Measurements from ENCODE around the gene PAX8. TPM values are rescaled to one million over a fixed set of nuclear protein-coding genes. Genes with fewer than 3 reads are reported as not detected.

Gene PAX8
- total RNA-seq, 1 experiment from 2014 or later, result 2.3 TPM

DNA sequence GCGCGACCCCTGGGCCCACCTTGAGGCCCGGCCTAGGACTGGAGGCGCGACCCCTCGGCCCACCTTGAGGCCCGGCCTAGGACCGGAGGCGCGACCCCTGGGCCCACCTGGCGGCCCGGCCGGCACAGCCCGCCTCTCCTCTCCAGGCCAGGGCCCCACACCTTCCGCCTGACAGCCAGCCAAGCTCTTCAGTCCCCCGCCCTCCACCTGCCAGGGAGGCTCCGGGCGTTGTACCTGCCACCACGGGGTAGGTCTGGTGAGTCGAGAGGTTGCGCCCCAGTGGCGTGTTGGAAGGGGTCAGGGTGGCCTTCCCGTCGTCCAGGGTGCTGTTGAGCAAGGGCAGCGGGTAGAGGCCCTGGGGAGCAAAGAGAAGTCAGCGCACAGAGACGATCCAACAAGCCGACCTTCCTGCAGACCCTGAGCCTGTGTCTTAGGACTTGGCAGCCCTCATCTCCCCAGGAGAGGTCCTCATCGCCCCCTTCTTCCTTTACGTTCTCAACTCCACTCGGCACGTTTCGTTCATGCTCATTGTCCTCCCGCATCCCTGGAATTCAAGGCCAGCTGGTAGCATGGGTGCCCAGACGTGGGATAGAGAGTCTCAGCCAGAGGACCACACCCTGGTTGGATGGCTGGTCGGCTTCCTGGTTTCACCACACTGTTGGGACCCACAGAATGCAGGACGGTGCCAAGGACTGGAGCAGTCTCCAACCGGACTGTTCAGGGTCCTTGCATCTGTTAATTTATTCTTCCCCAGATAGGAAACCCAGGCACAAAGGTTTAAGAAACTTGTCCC, 42.2 kb downstream of the PAX8 start:
- DNase-seq (ENCODE audit: low read depth), result no peak

DNA sequence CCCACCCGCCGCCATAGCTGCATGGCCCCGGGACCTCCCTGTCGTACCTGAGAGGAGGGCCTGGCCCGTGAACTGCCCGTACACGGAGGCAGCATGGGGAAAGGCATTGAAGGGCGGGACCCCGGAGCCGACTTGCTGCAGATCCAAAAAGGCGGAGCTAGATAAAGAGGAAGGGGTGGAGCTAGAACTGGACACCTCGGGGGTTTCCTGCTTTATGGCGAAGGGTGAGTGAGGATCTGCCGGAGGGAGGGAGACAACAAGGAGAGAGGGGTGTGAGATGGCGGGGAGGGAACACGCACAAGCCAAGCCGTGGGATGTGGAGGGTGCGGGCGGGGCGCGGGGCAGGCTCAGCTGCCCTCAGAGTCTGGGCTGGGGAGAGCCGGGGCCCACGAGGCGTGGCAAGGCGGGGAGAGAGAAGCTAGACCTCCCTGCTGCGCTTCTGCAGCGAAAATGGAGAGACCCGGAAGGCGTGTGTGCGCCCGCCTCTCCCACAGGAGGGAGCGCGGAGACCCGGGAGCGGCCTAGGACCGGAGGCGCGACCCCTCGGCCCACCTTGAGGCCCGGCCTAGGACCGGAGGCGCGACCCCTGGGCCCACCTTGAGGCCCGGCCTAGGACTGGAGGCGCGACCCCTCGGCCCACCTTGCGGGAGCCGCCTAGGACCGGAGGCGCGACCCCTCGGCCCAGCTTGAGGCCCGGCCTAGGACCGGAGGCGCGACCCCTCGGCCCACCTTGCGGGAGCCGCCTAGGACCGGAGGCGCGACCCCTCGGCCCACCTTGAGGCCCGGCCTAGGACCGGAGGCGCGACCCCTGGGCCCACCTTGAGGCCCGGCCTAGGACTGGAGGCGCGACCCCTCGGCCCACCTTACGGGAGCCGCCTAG, 43.1 kb downstream of the PAX8 start:
- peak; percentile 78 for DNase-seq (ENCODE audit: low read depth)

GRCh38 chr2:113234721-113235346, 43.9 kb downstream of the PAX8 start:
- peak; percentile 34 for DNase-seq (ENCODE audit: low read depth)

GRCh38 chr2:113233593-113234550, 44.8 kb downstream of the PAX8 start:
- DNase-seq (ENCODE audit: low read depth), result no peak

GRCh38 chr2:113232740-113233139, 46.0 kb downstream of the PAX8 start:
- DNase-seq (ENCODE audit: low read depth), result peak; percentile 83

DNA sequence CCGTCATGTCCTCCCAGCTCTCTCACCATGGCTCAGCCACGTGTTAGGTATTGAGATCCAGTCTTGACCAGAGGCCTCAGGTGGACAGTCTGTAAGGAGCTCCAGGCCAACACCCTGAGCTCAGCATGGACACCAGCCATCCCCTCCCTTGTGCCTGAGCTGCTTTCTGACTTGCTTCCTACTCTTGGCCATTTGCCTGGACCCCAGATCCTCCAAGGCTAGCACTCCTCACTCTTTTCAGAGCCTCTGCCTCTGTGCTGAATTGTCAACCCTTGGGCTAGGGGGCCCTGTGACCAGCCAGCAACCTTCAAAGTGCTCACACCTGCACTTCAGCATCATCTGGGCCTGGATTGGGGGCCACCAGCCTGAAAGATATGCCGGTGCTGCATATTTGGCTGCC, 46.6 kb downstream of the PAX8 start:
- DNase-seq (ENCODE audit: low read depth), result no peak

DNA sequence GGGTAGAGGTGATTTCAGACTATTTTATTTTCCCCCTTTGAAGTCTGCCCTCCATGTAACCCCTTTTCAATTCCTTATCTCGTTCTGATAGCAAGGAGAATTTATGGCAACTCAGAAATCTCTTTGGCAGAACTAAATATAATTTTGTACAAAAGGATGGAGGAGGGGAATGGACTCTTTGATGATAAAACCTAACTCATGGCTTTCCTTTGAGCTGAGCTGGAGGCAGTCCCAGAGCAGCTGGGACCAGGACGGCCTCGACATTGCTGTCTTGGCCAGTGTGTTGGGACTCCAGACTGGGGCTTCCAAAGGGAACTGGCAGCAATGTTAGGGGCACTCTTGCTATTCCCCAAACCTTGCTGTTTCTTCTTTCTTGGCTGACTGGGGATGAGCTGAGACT, 47.7 kb downstream of the PAX8 start:
- DNase-seq (ENCODE audit: low read depth), result no peak

GRCh38 chr2:113230531-113230930, 48.2 kb downstream of the PAX8 start:
- no peak for DNase-seq (ENCODE audit: low read depth)

- no peak for DNase-seq (ENCODE audit: low read depth)
Measured at GRCh38 chr2:113229795-113230194, 48.9 kb downstream of the PAX8 start.

DNA sequence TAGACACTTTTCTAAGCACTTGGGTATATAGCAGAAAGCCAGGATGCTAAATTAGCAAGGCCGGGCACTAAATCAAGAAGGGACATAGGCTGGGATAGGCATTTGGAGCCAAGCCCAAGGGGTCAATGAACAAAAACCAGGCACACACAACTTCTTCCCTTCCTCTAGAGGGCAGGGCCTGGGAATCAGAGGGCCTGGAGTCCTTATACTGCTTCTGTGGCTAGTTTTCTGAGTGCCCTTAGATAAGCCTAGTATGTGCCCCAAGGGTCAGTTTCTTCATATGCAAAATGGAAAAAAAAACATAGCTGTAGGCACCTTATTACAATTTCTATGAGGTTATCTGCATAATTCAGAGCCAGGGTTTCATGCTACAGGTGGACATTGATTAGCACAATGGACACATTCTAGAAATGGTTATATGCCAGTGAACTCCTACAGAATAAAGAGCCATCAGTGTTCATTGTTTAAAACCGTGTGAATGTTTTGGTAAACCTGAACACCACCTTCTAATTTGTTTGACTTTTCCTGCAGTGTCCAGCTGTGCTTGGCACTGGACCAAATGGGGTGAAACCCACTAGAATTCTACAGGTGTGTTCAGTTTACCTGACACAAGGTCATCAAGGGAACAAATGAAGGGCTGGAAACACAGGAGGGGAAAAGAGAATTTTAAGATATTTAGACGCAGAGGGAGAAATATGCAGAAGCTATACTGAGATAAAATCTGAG, 49.6 kb downstream of the PAX8 start:
- DNase-seq (ENCODE audit: low read depth), result no peak

- no peak for DNase-seq (ENCODE audit: low read depth)
Measured at GRCh38 chr2:113228351-113228750, 50.4 kb downstream of the PAX8 start.

- DNase-seq (ENCODE audit: low read depth), result no peak
Measured at GRCh38 chr2:113227698-113228097, 51.0 kb downstream of the PAX8 start.

GRCh38 chr2:113227290-113227689, 51.4 kb downstream of the PAX8 start:
- no peak for DNase-seq (ENCODE audit: low read depth)

DNA sequence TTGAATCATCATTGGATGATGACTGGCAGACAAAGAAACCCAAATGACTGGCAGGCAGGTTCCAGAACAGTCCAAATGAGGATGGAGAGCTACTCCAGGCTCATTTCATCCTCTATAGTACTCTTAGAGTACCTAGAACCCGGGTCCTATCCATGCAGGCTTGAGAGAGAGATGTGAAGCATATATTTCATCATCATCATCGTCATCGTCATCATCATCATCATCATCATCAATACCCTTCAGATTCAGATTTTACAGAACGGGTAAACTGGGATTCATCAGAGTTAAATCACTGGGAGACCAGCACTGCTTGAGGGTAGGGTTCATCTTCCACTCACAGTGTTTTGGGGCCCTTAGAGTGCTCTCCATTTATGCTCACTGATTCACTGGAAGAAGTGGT, 52.3 kb downstream of the PAX8 start:
- DNase-seq (ENCODE audit: low read depth), result no peak

DNA sequence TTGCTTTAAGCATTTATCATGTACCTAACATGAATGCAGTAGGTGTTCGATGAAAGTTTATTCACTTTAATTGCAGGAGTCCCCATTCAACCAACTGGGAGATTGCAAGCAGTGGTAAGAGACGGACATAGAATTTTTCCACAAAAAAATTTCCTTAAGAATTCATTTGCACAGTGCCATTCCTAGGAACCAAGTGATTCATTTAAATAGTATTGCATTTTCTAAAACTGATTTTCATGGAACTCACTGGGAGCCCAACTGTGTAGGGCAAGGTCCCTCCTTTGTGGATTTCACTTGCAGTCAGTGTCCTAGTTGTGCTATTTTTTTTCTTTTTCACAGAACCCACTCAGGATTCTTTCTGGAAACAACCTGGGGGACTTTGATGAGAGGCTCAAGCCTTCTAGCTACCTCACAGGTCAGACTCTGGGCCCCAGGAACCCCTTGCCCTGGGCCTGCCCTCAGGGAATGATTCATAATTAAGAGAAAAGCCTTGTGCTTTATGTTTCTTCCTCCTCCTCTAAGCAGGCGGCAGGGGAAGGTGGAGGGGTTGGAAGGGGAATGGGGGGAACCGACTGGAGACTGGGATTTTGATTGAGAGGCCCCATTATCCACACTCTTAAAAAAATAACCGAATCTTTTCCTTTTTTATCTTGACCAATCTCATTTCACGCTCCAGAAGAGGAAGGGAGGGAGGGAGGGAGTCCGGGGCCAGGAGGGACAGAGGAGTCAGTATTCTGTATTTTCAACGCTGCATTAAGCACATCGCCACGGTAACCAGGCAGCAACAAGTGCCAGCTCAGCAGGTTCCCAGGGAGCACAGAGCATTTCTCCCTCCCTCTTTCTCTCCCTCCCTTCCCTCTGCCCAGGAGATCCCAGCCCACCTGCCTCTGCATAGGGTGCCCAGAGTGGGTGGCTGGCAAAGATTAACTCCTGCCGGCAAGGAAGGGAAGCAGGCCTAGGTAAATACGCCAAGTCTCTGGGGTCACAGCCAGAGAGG, 53.2 kb downstream of the PAX8 start:
- peak; percentile 41 for DNase-seq (ENCODE audit: low read depth)

GRCh38 chr2:113224647-113225236, 54.0 kb downstream of the PAX8 start:
- DNase-seq (ENCODE audit: low read depth), result no peak

DNA sequence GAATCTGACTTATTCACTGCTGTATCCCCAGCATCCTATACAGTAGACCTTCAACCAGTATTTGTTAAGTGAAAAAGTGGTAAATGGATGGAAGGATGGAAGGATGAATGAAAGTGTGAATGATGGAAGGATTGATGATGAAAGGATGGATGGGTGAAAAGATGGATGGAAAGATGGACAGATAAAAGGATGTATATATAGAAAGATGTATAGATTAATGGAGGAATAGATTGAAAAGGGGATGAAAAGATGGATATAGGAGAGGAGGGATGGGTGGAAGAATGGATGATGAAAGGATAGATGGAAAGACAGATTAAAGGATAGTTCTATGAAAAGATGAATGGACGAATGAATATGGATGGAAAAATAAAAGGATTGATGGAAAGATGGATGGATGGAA, 54.9 kb downstream of the PAX8 start:
- DNase-seq (ENCODE audit: low read depth), result no peak

DNA sequence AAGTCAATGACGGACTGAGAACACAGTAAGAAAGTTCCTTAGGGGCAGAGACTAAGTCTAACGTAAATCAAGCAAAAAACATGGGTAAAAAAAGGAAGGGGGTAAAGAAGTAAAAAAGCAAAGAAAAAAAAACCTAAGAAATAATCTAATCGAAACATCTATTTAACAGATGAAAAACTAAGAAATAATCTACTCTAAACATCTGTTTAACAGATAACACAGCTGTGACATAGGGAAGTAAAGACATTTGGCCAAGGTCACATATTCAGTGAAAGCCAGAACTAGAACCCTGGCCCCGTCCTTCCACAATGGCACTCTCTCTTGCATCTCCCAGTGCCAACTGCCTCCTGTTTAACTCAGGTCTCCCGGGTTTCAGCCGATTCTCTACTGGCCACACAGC, 56.9 kb downstream of the PAX8 start:
- DNase-seq (ENCODE audit: low read depth), result no peak

All from LHCN-M2 (cell line).